ENCODE results near the gene PTPRO. TPM values are rescaled to one million over a fixed set of nuclear protein-coding genes. Genes with fewer than 3 reads are reported as not detected.

PTPRO gene
- total RNA-seq, 4 donors from 2014 or later, result 1.5 to 15.3 (median 8.0) TPM

DNA sequence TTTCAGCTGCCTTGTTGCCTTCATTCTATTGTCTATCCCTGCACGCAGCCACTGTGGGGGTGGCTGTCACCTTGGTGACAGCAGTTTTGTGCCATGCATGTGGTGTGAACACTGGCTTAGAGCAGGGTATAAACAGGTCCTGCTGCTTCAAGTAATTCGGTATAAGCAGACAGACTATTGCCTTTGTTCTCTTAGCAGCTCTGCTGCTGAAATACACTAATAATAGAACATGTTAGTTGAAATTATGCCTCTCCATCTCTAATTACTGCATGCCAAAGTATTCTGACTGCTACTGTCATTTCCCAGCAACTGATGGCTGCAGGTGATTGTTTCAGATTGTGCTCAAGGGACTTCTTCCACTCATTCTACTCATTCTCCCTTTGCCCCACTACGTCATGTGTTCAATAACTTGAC, 34.6 kb downstream of the PTPRO start:
- H3K4me3 ChIP-seq, result no peak overlapping the region
- H3K4me1 ChIP-seq, result no peaks in the 10 kb centered on the region
- no peaks in the 10 kb centered on the region for H3K9me3 ChIP-seq
- no peaks in the 10 kb centered on the region for H3K36me3 ChIP-seq
- DNase-seq, result no peak
- no peak for TF ChIP-seq POLR2A (IDR thresholded peaks at IDR 0.05)
- TF ChIP-seq, protein P1, sequence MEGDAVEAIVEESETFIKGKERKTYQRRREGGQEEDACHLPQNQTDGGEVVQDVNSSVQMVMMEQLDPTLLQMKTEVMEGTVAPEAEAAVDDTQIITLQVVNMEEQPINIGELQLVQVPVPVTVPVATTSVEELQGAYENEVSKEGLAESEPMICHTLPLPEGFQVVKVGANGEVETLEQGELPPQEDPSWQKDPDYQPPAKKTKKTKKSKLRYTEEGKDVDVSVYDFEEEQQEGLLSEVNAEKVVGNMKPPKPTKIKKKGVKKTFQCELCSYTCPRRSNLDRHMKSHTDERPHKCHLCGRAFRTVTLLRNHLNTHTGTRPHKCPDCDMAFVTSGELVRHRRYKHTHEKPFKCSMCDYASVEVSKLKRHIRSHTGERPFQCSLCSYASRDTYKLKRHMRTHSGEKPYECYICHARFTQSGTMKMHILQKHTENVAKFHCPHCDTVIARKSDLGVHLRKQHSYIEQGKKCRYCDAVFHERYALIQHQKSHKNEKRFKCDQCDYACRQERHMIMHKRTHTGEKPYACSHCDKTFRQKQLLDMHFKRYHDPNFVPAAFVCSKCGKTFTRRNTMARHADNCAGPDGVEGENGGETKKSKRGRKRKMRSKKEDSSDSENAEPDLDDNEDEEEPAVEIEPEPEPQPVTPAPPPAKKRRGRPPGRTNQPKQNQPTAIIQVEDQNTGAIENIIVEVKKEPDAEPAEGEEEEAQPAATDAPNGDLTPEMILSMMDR (IDR thresholded peaks at IDR 0.05), result no peak
- no peak overlapping the region for H3K27ac ChIP-seq
- intact Hi-C loops (cut with DNase I; ENCODE audit: low total_unique reads), result no loop called here
- no peaks in the 10 kb centered on the region for H3K27me3 ChIP-seq

DNA sequence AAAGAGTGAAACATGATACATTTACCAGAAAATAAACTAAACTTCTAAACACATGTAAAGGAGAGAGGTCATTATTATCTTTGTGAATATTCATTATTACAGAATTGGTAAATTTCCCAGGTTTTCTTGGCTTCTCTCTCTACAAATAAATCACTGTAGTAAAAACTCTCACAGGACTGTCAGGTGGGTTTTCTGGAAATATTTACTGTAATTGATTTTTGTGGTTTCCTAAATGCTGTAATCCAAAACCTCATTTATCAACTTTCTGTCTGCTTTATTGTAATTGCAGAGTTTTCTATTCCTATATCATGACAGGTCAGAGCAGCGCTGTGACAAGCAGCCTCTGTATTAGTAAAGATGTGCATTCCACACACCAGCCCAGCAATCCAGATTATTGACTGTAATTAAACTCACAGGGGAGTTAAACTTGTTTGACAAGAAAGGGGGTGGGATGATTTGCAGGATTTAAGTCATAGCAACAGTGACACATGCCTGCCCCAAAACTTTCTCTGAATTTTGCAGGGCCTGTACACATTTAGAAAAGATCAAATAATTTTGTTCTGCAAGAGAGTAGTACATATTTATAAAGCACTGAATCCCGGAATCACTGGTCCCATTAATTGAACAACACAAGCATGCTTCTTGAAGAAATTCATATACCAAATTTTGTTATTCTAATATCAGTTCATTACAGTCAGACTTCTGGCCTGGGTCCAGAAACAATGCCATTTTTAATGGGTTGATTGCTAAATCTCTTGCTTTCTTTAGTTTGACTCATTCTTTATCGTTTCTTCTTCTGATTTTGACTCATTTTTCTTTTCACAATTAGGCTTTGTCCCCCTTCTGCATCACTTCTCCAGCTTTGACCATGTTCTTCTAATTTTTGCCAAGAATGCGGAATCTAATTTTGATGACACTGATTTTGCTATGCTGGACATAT, 42.2 kb downstream of the PTPRO start:
- intact Hi-C loops (cut with DNase I; ENCODE audit: low total_unique reads), result no loop called here
- Histone ChIP-seq H3K27ac (no peak overlapping the region), H3K4me3 (no peak overlapping the region), H3K4me1 (peaks cover 0 to 5% of the 10 kb centered on the region in 2 donors), H3K9me3 (no peaks in the 10 kb centered on the region), H3K36me3 (no peaks in the 10 kb centered on the region), H3K27me3 (no peaks in the 10 kb centered on the region)
- no peak for TF ChIP-seq POLR2A (IDR thresholded peaks at IDR 0.05)
- TF ChIP-seq, protein P1 (IDR thresholded peaks at IDR 0.05), result no peak
- DNase-seq, result no peak

DNA sequence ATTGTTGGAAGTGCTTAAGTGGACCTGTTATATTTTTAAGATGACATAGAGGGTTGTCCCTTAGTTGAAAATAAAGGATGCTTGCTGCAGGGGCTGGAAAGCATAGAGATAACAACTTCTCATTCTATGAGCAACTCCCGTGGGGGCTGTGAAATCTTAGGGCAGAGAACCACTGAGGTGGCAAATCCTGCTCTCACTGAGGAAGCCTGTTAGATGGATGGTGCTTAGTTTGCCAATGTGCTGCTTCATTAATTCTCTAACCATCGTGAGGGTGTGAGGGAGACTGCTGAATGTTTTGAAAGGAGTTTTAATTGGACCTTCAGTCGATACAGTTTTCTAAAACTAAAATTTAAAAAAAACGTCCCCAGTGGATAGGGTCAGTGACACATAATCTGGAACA, 46.5 kb downstream of the PTPRO start:
- no peak for DNase-seq
- TF ChIP-seq, protein P1 (IDR thresholded peaks at IDR 0.05), result no peak
- TF ChIP-seq POLR2A (IDR thresholded peaks at IDR 0.05), result no peak
- no peaks in the 10 kb centered on the region for H3K36me3 ChIP-seq
- H3K27ac ChIP-seq, result no peak overlapping the region
- no peaks in the 10 kb centered on the region for H3K27me3 ChIP-seq
- peaks cover 0 to 5% of the 10 kb centered on the region in 2 donors for H3K4me1 ChIP-seq
- no peaks in the 10 kb centered on the region for H3K9me3 ChIP-seq
- no peak overlapping the region for H3K4me3 ChIP-seq
- intact Hi-C loops (cut with DNase I; ENCODE audit: low total_unique reads), result no loop called here

DNA sequence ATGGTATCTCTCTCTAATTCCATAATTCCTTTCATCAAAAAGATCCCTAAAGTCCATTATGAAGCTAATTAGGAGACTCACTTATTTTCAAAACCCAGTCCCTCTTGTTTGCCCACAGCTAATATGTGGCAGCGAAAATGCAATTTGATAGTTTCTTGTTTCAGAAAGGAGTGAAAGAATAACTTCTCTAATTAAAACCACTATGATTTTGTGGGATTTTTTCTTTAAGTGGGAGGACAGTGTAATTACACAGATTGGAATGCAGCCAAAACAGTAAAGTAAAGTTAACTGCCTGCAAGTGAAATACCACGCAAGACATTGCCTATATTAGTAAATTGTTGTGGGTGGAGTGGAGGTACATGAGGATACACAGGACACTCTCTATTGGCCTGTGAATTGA, 50.0 kb downstream of the PTPRO start:
- intact Hi-C loops (cut with DNase I; ENCODE audit: low total_unique reads), result no loop called here
- H3K4me3 ChIP-seq, result no peak overlapping the region
- no peak for TF ChIP-seq POLR2A (IDR thresholded peaks at IDR 0.05)
- H3K4me1 ChIP-seq, result no peaks in the 10 kb centered on the region
- H3K27ac ChIP-seq, result no peak overlapping the region
- H3K27me3 ChIP-seq, result no peaks in the 10 kb centered on the region
- H3K36me3 ChIP-seq, result no peaks in the 10 kb centered on the region
- no peaks in the 10 kb centered on the region for H3K9me3 ChIP-seq
- DNase-seq, result no peak

DNA sequence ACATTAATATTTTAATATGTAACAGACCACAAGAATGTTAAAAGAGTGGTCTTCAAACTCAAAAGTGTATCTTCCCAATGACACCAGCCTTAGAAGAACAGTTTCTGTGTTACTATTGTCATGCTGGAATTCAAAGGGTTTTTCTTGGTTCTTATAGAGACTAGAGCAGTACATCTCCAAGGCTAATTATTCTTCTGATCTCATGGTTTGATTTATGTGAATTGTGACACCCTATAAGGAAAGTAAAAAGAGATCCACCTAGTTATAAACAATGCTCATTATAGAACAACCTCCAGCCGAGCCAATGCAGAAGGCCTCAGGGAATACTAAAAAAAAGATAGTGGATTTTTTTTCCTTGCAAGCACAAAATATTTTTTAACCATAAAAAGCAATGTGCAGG, 65.5 kb downstream of the PTPRO start:
- no peak for DNase-seq
- H3K9me3 ChIP-seq, result no peaks in the 10 kb centered on the region
- intact Hi-C loops (cut with DNase I; ENCODE audit: low total_unique reads), result no loop called here
- H3K36me3 ChIP-seq, result no peaks in the 10 kb centered on the region
- TF ChIP-seq, protein P1 (IDR thresholded peaks at IDR 0.05), result no peak
- no peak for TF ChIP-seq POLR2A (IDR thresholded peaks at IDR 0.05)
- H3K27ac ChIP-seq, result no peak overlapping the region
- H3K4me1 ChIP-seq, result no peaks in the 10 kb centered on the region
- H3K4me3 ChIP-seq, result no peak overlapping the region
- H3K27me3 ChIP-seq, result no peaks in the 10 kb centered on the region
